Ramos (cell line): ENCODE results near the gene ZMAT3.
"Not testable (repeated sequence)": the region's sequence is repeated elsewhere in the genome, so short reads cannot be mapped to it uniquely, and the experiment has no call there.

Experiments
- in situ Hi-C: fragments of 300-500 bp; cut with MboI; formaldehyde crosslinking; loops from one replicate; pipeline ENCODE4 v1.14.3; 2022; ENCODE audit warnings: low sequenced_read_pairs; ENCODE audit not compliant: unreplicated experiment

The ZMAT3 gene, protein sequence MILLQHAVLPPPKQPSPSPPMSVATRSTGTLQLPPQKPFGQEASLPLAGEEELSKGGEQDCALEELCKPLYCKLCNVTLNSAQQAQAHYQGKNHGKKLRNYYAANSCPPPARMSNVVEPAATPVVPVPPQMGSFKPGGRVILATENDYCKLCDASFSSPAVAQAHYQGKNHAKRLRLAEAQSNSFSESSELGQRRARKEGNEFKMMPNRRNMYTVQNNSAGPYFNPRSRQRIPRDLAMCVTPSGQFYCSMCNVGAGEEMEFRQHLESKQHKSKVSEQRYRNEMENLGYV

DNA sequence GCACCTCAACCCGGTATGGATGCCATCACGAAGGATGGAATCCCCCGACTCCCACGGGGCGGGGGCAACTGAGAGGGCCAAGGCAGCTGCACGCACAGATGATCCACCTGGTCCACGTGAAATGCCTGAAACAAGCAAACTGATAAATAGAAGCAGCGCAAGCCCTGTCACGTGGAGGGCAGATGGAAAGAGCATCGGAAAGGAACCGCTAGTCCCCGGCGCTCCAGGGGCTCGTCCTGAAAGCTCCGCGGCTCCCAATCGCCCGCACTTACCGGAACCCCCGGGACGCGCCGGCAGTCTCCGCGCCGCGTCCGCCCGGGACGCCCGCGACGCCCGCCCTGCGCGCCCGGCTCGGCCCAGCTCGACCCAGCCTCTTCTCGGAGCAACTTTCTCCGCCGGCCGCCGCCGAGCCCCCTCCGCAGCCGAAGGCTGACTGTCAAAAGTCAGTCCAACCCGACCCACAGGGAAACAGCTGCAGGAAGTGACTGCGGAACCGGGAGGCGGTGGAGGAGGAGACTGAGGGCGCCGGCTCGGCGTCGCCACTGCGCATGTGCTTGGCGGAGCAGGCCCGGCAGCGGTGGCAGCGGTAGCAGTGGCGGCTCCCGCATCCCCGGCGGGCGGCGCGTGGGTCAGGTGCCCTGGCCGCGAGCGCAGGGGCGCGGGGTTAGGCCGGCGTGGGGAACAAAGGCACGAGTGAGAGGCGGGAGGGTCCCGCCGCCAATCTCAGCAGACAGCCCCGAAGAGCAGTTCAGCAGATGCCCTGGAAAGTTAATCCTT, at the start of gene ZMAT3:
Gene ZMAT3 (minus strand): TSS at position 487 of the 777 bp plus-strand sequence. CDS start 4,057 bp downstream, outside the sequence.
- in situ Hi-C loops: no loop called here

DNA sequence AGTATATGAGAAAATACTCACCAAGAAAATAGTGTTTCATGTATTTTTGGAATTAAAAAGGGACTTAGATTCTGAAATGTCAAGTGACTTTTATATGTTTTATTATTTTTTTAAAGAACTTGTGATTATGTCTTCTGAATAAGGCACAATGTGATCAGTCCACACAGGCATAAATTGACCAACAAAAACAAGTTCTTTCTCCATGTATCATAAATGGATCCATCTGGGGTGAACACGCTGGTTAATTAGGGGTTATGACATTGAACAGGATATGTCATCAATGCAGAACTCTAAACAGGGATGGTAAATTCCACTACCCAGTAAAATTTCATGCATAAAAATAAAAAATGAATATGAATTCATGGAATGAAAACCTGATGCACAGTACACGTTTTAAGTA, 45.2 kb upstream of the ZMAT3 start:
- in situ Hi-C loops: no loop called here

DNA sequence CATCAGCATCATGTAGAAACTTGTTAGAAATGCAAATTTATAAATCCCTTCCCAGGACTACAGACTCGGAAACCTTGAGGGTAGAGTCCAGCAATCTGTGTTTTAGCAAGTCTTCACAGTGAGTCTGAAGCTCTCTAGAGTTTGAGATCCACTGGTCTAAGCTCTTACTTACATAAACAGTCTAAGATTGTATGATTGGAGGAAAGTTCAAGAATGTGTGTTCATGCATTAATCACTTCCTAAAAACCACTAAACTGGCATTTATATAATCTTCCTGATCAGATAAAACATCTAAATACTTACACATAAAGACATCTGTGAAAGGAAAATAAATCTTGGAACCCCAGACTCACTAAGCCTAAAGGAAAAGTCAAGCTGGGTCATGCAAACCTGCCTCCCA, 43.8 kb upstream of the ZMAT3 start:
- in situ Hi-C loops: not testable (repeated sequence)

DNA sequence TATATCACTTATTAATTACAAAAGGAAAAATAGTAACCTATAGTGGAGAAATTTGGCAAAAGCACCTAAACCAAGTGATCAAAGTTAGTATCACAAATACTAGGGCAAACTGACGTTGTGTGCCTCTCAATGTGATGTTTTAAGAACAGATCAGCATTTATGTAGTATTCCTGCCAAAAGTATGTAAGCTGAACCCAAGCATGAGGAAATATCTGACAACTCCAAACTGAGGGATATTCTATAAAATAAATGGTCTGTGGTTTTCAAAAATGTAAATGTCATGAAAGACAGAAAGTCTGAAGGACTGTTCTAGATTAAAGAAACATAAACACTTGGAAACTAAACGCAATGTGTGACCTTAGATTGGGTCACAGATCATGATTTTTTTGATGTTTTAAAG, 42.3 kb upstream of the ZMAT3 start:
- in situ Hi-C loops: no loop called here

DNA sequence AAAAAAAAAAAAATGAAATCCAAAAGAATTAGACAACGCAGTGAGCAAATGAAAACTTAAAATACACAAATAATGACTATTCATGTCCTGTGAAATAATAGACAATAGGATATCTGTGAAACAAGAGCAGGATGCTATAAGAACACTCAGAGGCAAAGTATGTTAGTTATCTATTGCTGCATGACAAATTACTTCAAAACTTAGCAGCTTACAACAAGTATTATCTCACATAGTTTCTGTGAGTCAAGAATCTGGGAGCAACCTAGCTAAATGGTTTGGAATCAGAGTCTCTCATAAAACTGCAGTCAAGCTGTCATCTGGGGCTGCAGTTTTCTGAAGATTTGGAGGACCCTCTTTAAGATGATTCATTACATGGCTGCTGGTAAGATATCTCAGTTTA, 36.5 kb upstream of the ZMAT3 start:
- in situ Hi-C loops: no loop called here

DNA sequence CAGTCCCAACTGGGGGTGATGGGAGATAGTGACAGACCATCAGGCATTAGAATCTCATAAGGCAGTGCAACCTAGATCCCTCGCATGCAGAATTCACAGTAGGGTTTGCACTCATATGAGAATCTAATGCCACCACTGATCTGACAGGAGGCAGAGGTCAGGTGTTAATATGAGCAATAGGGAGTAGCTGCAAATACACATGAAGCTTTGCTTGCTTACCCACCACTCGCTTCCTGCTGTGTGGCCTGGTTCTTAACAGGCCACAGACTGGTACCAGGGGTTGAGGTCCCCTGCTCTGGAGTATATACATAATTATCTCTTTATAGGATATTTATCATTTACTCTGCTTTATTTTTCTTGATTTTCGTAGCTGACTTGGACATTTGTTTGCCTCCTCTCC, 36.0 kb upstream of the ZMAT3 start:
- in situ Hi-C loops: no loop called here

DNA sequence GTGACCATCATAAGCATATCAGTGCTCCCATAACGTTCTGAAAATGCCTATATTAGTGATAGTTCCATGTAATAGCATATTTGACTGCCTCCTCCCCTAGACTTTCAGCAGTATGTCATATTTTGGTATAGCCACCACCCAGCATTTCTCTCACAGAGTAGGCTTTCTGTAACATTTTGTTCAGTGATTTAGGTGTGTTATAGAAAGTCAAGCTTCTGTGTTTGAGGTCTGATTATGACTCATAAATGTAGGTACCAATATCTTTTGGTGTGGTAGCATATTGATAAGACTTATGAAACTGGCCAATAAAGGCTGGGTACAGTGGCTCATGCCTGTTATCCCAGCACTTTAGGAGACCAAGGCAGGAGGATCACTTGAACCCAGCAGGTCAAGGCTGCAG, 34.3 kb upstream of the ZMAT3 start:
- in situ Hi-C loops: no loop called here

DNA sequence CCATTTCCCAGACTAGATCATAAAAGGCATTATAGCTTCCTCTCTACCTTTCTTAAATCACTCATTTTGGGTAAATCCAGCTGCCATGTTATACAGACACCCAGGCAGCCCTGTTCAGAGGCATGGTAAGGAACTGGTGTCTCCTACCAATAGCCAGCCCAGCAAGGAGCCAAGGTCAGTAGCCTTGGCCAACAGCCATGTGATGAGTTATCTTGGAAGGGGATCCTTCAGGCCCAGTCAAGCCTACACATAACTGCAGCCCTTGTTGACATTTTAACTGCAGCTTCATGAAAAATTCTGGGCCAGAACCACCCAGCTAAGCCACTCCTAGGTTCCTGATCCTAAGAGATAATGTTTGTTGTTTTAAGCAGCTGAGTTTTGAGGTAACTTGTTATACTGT, 29.0 kb upstream of the ZMAT3 start:
- in situ Hi-C loops: no loop called here

DNA sequence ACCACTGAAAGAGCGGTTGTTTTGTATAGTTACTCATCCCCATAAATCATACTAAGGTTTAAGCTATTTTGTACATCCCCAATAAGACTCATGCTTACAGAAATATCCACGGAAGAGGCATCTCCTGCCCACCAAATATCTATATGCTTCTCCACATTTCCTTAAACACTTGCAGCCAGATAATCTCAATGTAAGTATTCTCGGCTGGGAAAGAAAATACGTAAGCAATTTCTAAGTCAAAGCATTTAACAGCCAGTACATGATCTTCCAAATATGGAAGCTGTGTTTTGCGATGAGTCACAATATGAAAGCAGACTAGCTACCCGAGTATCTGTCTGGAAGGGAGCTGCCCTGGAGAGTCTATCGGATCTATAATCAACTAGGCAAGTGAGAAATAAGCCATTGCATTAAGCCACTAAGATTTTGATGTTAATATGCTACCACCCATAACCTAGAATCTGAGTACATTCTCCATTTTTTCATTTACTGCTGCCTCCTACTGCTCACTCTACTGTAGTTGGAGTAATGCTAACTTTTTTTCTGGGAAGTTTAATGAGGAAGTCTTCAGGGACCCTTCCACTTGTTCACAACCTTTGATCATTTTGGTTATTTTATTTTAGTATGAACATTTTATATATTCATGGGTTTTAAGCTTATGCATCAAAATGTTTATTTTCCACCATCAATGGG, 26.9 kb upstream of the ZMAT3 start:
- in situ Hi-C loops: no loop called here

DNA sequence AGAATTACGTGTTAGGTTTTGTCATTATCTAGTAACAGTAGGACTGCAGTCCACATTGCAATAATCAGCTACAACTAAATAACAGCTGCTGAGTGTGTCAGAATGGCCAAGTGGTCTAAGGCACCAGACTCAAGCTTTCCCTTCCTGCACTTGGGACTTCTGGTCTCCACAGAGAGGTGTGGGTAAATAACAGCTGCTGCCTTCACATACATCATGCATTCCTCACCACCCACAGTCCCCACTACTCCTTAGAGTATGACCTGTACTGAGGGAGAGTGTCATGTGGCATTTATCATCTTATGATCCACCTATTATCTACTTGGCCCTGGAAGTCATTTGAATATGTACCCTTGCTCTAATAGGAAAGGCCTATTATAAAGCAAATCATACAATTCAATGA, 22.2 kb upstream of the ZMAT3 start:
- in situ Hi-C loops: no loop called here

DNA sequence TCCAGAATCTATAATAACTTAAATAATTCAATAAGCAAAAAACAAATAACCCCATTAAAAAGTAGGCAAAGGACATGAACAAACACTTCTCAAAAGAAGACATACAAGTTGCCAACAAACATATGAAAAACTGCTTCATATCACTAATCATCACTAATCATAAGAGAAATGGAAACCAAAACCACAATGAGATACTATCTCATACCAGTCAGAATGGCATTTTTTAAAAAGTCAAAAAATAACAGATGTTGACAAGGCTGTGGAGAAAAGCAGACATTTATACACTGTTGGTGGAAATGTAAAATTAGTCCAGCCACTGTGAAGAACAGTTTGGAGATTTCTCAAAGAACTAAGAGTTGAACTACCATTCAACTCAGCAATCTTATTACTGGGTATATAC, 19.5 kb upstream of the ZMAT3 start:
- in situ Hi-C loops: no loop called here

DNA sequence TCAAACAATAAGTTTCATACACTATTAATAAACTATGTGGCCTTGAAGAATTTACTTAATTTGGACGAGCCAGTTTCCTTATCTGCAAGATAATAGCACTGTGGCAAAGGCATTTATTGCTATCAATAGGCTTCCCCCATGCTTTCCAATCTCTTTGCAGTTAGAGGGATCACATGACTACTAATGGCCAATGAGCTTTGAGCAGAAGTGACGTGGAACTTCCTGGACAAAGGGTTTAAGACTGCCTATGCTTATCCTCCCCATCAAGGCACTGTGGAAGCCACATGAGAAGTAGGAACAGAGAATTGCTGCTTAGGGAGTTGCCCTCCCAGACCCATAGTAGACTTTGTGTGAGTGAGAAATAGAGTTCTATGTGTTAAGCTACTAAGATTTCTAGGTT, 16.7 kb upstream of the ZMAT3 start:
- in situ Hi-C loops: no loop called here

DNA sequence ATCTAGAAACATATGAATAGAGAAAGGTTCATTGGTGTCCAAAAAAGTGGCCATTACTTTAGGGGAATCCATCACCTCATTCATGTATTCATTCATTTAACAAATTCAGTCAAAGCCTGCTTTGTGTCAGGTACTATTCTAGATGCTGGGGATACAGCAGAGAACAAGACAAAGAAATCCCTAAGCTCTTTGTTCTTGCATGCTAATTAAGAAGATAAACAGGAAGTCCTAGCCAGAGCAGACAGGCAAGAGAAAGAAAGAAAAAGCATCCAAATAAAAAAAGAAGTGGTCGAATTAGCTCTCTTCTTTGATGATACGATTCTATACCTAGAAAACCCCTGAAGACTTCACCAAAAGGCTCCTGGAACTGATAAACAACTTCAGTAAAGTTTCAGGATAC, 12.4 kb upstream of the ZMAT3 start:
- in situ Hi-C loops: no loop called here

DNA sequence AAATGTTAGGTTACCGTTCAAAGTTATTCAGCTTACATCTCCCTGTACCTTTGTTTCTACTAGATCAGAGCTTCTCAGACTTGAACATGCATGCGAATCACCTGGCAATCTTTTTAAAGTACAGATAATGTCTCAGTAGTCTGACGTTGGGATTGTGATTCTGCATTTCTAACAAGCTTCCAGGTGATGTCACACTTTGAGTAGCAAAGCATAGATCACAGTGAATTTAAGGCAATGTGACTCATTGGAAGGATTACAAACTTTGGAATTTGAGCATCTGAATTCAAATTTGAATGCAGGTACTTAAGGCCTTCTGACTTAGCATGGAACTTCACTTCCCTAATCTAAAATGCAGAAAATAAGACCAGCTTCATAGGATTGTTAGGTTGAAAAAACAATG, 10.8 kb upstream of the ZMAT3 start:
- in situ Hi-C loops: no loop called here

DNA sequence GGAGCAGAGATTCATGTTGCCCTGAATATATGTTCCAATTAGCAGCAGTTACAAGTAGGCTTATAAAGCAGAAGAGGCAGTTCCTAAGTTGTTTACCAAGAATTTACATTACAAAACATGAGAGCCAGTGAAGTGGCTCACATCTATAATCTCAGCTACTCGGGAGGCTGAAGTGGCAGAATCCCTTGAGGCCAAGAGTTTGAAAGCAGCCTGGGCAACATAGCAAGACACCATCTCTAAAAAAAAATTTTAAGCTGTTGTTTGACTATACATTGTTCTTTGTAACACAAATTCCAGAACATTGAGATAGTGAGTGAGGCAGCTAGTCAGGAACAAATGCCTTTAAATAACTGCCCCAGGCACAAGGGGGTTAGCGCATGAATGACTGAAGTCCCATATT, 10.3 kb upstream of the ZMAT3 start:
- in situ Hi-C loops: no loop called here

DNA sequence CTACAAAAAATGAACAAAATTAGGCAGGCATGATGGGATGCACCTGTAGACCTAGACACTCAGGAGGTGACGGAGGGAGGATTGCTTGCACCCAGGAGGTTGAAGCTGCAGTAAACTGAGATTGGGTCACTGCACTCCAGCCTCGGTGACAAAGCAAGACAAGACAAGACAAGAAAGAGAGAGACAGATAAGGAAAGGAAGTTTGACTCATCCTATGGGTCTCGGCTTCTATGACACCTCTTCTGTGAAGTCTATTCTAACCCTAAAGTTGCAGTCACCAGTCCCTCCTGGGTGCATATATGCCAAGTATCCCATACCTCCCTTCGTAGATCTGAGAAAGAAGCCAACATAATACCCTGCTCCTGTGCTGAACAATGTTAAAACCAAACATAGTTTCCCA, 7.9 kb upstream of the ZMAT3 start:
- in situ Hi-C loops: no loop called here

DNA sequence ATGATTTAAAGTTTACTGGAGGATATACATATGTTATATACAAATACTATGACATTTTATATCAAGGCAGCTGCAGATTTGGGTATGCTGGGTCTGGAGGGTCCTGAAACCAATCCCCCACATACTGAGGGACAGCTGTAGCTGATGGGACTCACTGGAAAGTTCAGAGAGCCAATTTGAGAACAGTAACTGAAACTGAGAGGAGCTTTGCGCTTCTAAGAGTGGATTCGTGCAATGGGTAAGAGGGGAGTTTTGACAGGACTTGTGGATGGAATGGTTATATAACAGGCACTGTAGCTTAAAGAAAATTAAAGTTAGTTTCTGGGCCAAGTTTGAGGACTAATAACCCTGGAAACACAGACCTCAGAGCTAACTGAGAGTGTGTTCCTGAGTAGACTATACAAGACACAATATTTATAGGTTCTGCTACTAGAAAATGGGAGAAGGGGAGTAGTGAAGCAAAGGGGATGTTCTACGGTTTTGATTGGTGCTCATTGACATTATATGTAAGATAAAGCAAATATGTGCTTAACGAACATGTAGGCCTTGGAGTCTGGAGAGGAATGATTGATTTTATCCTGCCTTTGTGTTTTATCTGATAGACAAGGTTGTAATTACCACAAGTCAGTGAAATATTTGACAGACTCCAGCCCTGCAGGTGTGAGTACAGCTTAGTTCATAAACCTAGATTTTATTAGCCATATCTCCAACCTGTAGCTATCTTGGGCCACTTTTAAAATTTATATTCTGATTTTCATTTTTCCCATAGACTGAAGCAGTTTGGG, 4.8 kb upstream of the ZMAT3 start:
- in situ Hi-C loops: no loop called here

DNA sequence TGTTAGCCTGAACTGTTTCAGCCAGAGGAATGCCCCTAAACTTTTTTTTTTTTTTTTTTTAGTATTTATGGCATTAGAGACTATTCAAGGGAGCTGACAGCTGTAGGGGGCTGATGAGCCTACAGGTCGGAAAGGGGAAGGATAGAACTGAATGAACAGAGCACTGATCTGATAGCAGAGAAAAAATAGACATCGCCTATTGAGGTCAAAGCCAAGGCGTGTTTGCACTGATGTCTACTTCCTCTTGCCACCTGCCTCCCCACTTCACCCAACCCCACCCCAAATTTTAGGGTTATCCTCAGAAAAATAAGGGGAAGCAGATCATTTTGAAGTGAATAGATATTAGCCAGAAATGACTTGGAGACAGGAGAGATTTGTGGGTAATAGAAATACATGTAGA, 3.0 kb upstream of the ZMAT3 start:
- in situ Hi-C loops: no loop called here

DNA sequence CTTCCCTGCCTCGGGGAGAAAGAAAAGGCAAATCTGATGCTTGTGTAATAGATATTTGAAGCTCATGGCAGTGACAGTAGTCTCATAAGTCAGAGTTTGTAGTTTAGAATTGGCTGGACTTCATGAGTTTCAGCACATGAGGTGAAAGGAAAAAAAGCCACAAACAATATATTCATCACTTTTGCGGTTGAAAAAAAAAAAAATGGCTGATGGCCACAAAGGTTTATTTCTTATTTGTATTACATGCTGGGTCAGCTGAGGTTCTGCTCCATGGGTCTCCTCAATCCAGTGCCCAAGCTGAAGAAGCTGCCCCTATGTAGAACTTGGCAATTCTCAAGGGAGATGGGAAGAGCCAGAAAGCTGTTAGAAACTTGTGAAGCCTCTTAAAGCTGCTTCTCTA, 2.2 kb upstream of the ZMAT3 start:
- in situ Hi-C loops: no loop called here

DNA sequence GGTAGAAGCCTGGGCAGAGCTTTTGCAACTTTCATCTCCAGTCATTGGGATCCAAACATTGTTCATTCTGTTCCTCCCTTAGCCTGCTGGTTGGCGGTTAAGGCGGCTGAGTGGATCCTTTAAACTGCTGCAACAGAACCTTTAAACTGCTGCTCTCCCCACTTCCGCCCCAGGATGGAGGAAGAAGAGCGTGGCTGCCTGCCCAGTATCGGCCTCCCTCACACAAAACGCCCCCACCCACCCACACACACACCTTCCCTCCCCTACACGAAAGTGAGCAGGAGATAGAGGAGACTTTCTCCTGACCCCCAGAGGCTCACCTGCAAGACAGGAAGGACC, 460 bp upstream of the ZMAT3 start:
- in situ Hi-C loops: no loop called here

DNA sequence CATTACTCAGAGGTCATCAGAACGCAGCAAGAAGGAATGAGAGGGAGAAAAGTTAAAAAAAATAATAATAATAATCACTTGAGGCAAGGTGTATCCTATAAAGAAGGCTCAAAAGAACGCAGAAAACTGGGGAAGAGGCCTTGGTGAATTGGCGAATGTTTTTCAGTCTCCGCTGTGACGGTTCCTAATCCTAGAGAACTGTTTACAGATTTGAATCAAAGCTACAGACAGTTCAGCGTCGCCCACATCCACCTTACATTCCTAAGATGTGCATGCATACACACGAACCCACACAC, 634 bp downstream of the ZMAT3 start:
- in situ Hi-C loops: no loop called here
